Natural killer cell (primary cell): ENCODE results near the gene SH3GL1. TPM values are rescaled to one million over a fixed set of nuclear protein-coding genes. Genes with fewer than 3 reads are reported as not detected.

Experiments used
- ATAC-seq, 3 donors: fragments of 150-1000 bp in 2 of 3; fragments of 200-7000 bp in 1 of 3; cut with Tn5 transposase; 1 replicate in 1 of 3; 2 replicates in 2 of 3; pipeline ENCODE4 v1.10.0; 2021; ENCODE audit warnings: mild to moderate bottlenecking in 2 of 3, moderate library complexity in 2 of 3
- DNase-seq, 2 donors: peaks; one replicate each; pipeline versions ENCODE4 v3.0.0 to v3.0.0-alpha.2; 2013 to 2021; ENCODE audit warnings: mixed read lengths in 1 of 2
- H3K27ac ChIP-seq: one replicate; pipeline ENCODE4 v1.5.1; 2013; ENCODE audit warnings: mild to moderate bottlenecking, low read length
- H3K27me3 ChIP-seq: one replicate; pipeline ENCODE4 v1.6.1; 2013; ENCODE audit warnings: low read length; ENCODE audit not compliant: control insufficient read depth, insufficient read depth
- H3K36me3 ChIP-seq: one replicate; pipeline ENCODE4 v1.6.1; 2013; ENCODE audit warnings: low read length; ENCODE audit not compliant: control insufficient read depth, insufficient read depth
- H3K4me1 ChIP-seq: one replicate; pipeline ENCODE4 v1.6.1; 2013; ENCODE audit warnings: low read length; ENCODE audit not compliant: control insufficient read depth, insufficient read depth
- H3K4me3 ChIP-seq: one replicate; pipeline ENCODE4 v1.5.1; 2013; ENCODE audit warnings: low read length
- H3K9me3 ChIP-seq: one replicate; pipeline ENCODE4 v1.6.1; 2013; ENCODE audit warnings: low read length; ENCODE audit not compliant: control insufficient read depth, insufficient read depth
- H3K27ac Mint-ChIP-seq, 2 donors: one replicate each; pipeline ENCODE4 v1.8.0; 2022; ENCODE audit warnings: mild to moderate bottlenecking in 2 of 2, mixed read lengths in 2 of 2, moderate library complexity in 1 of 2
- H3K27me3 Mint-ChIP-seq, 2 donors: one replicate each; pipeline ENCODE4 v1.8.0; 2022; ENCODE audit warnings: low read depth in 2 of 2, mixed read lengths in 2 of 2
- H3K36me3 Mint-ChIP-seq: one replicate; pipeline ENCODE4 v1.8.0; 2022; ENCODE audit warnings: mixed read lengths
- H3K4me1 Mint-ChIP-seq, 2 donors: one replicate each; pipeline ENCODE4 v1.8.0; 2022; ENCODE audit warnings: mixed read lengths in 2 of 2
- H3K4me3 Mint-ChIP-seq: one replicate; pipeline ENCODE4 v1.8.0; 2022; ENCODE audit warnings: mild to moderate bottlenecking, moderate library complexity, mixed read lengths
- H3K9me3 Mint-ChIP-seq, 2 donors: one replicate each; pipeline ENCODE4 v1.8.0; 2022; ENCODE audit warnings: mixed read lengths in 2 of 2
- WGBS: methylation state at CpG from one replicate; pipeline ENCODE4 v1.1.7; 2013; ENCODE audit warnings: missing lambda C conversion rate; ENCODE audit not compliant: insufficient coverage; 5-methylcytosine and 5-hydroxymethylcytosine counted together
- intact Hi-C: fragments of 100-400 bp; cut with micrococcal nuclease; formaldehyde crosslinking; loops from one replicate; pipeline ENCODE4 v1.14.2; 2022
- total RNA-seq, 4 donors: library from RNA; stranded (reverse); fragments of 120-200 nt in 1 of 4; gene quantifications; one replicate each; pipeline versions ENCODE4 v1.2.3 to v1.2.4, GENCODE V29; 2013 to 2022
- TF ChIP-seq, protein P1 (sequence below): fragments of 200-600 bp; IDR thresholded peaks from one replicate; pipeline ENCODE4 v1.8.0; 2022; ENCODE audit warnings: antibody characterized with exemption

Gene SH3GL1
- total RNA-seq, 3 donors from 2014 or later (not counting 1 experiment from before 2014, with no cell fraction given): 43.9 to 55.7 (median 49.2) TPM

DNA sequence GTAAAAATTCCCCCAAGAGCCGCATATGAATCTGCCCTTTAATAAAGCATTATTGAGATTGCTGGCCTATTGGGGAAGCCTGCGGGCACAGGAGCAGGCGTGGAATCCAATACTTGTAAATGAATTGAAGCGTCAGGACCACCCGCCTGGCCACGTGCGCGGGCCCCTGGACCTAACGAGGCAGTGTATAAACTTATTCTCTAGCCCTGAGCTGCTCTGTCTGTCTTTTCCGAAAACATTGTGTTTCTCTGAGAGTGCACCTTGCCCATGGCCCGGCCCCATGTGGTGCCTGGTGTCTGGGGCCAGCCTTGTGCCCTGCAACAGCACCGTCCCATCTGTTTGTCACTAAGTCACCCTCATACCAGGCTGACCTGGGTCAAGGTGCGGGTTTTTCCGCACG lies 42.8 kb upstream of the SH3GL1 start:
- peaks cover 38% of the 10 kb centered on the region for H3K36me3 ChIP-seq
- Mint-ChIP-seq H3K27me3 (no peaks in the 10 kb centered on the region), H3K27ac (no peak overlapping the region), H3K4me3 (no peak overlapping the region), H3K4me1 (peaks cover 0 to 5% of the 10 kb centered on the region in 2 donors), H3K36me3 (no peaks in the 10 kb centered on the region), H3K9me3 (no peaks in the 10 kb centered on the region)
- DNase-seq: no peak
- H3K27me3 ChIP-seq: no peaks in the 10 kb centered on the region
- no peak overlapping the region for H3K27ac ChIP-seq
- no peak overlapping the region for H3K4me3 ChIP-seq
- WGBS: 97% methylated on average over 15 of the region's 15 CpGs
- no peak for ATAC-seq
- no peaks in the 10 kb centered on the region for H3K9me3 ChIP-seq
- TF ChIP-seq, protein P1, sequence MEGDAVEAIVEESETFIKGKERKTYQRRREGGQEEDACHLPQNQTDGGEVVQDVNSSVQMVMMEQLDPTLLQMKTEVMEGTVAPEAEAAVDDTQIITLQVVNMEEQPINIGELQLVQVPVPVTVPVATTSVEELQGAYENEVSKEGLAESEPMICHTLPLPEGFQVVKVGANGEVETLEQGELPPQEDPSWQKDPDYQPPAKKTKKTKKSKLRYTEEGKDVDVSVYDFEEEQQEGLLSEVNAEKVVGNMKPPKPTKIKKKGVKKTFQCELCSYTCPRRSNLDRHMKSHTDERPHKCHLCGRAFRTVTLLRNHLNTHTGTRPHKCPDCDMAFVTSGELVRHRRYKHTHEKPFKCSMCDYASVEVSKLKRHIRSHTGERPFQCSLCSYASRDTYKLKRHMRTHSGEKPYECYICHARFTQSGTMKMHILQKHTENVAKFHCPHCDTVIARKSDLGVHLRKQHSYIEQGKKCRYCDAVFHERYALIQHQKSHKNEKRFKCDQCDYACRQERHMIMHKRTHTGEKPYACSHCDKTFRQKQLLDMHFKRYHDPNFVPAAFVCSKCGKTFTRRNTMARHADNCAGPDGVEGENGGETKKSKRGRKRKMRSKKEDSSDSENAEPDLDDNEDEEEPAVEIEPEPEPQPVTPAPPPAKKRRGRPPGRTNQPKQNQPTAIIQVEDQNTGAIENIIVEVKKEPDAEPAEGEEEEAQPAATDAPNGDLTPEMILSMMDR: no peak
- intact Hi-C loops: no loop called here
- no peaks in the 10 kb centered on the region for H3K4me1 ChIP-seq

DNA sequence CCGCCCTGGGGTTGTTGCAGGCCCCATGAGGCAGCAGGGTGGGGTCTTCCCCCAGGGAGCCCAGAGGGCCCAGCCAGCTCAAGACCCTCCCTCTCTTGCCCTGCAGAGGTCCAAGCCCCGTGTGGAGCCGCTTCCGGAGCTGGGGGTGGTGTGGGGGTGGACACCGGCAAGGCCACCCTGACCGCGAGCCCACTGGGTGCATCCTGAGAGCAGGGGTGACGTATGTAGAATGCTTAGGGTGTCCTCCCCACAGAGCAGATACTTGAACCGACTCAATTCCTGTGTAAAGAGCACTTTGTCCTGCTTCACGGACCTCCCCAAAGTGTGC lies 42.4 kb upstream of the SH3GL1 start:
- peaks cover 0 to 5% of the 10 kb centered on the region in 2 donors for H3K4me1 Mint-ChIP-seq
- Histone ChIP-seq H3K4me3 (no peak overlapping the region), H3K27me3 (no peaks in the 10 kb centered on the region), H3K9me3 (no peaks in the 10 kb centered on the region), H3K4me1 (no peaks in the 10 kb centered on the region), H3K27ac (no peak overlapping the region), H3K36me3 (peaks cover 34% of the 10 kb centered on the region)
- no peaks in the 10 kb centered on the region for H3K9me3 Mint-ChIP-seq
- ATAC-seq (peak in 1 of 3 donors; percentile 3), DNase-seq (no peak)
- intact Hi-C loops: no loop called here
- WGBS: 89% methylated on average over 10 of the region's 10 CpGs
- peak overlapping the region in 1 of 2 donors; percentile 67 for H3K27ac Mint-ChIP-seq
- TF ChIP-seq, protein P1: no peak
- no peaks in the 10 kb centered on the region for H3K36me3 Mint-ChIP-seq
- H3K4me3 Mint-ChIP-seq: no peak overlapping the region
- no peaks in the 10 kb centered on the region for H3K27me3 Mint-ChIP-seq

DNA sequence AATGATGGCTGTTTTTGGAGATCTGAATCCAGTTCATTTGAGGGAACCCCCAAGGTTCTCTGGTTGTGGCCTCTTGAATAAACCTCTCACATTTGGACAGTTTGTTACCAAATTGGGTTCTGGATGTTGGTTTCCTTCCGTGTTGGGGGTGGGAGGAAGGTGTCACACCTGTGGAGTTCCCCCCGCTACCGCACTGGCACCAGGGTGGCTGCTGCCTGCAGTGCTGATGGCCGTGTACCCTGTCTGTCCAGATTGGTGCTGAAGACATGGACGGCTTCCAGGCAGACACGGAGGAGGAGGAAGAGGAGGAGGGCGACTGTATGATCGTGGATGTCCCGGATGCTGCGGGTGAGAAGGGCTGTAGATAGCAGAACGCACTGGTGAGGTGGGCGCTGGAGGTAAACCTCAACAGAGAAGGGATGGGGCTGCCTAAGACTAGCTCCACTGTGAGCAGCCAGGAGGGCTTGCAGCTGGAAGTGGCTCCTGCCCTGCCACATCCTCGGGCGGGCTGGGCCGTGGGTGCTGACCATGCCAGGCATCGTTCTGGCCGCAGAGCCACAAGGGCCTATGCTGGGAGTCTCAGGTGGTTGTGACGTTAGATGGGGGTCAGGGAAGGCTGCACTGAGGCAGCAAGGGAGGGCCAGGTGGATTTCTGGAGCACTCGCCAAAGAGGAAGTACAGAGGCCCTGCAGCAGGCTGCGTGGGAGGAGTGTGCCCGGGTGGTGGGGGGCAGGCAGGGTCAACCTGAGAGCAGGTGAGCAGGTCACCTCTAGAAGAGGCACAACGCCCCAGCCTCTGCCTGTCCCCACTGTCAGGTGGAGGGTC lies 41.9 kb upstream of the SH3GL1 start:
- WGBS: 68% methylated on average over 22 of the region's 22 CpGs
- H3K4me3 Mint-ChIP-seq: no peak overlapping the region
- Histone ChIP-seq H3K4me3 (no peak overlapping the region), H3K9me3 (no peaks in the 10 kb centered on the region), H3K27ac (no peak overlapping the region), H3K36me3 (peaks cover 30% of the 10 kb centered on the region), H3K4me1 (no peaks in the 10 kb centered on the region), H3K27me3 (no peaks in the 10 kb centered on the region)
- ATAC-seq (peak in 1 of 3 donors; percentile 33), DNase-seq (no peak)
- H3K9me3 Mint-ChIP-seq: no peaks in the 10 kb centered on the region
- intact Hi-C loops: no loop called here
- no peaks in the 10 kb centered on the region for H3K27me3 Mint-ChIP-seq
- TF ChIP-seq, protein P1: no peak
- peaks cover 0 to 5% of the 10 kb centered on the region in 2 donors for H3K4me1 Mint-ChIP-seq
- peak overlapping the region in 1 of 2 donors; percentile 67 for H3K27ac Mint-ChIP-seq
- no peaks in the 10 kb centered on the region for H3K36me3 Mint-ChIP-seq

GRCh38 chr19:4439243-4439642 lies 38.9 kb upstream of the SH3GL1 start:
- Histone ChIP-seq H3K36me3 (peaks cover 6% of the 10 kb centered on the region), H3K27ac (no peak overlapping the region), H3K4me1 (no peaks in the 10 kb centered on the region), H3K4me3 (no peak overlapping the region), H3K27me3 (no peaks in the 10 kb centered on the region), H3K9me3 (no peaks in the 10 kb centered on the region)
- H3K9me3 Mint-ChIP-seq: no peaks in the 10 kb centered on the region
- TF ChIP-seq, protein P1: no peak
- H3K4me3 Mint-ChIP-seq: no peak overlapping the region
- whole genome bisulfite sequencing: 98% methylated on average over 12 of the region's 12 CpGs
- H3K36me3 Mint-ChIP-seq: peaks cover 5% of the 10 kb centered on the region
- intact Hi-C loops: no loop called here
- no peak overlapping the region for H3K27ac Mint-ChIP-seq
- H3K4me1 Mint-ChIP-seq: peaks cover 0 to 5% of the 10 kb centered on the region in 2 donors
- ATAC-seq: no peak
- DNase-seq: no peak
- no peaks in the 10 kb centered on the region for H3K27me3 Mint-ChIP-seq
